ENCODE measurements around the gene LYPD6.

LYPD6 gene

GRCh38 chr2:149310349-149310748 is 20.0 kb upstream of the LYPD6 start:
- no peak overlapping the region for H3K4me2 ChIP-seq (ENCODE audit: low read depth, low read length)
- no peaks in the 10 kb centered on the region for H3K36me3 ChIP-seq (replicated peaks; ENCODE audit: insufficient read depth, low read length)
- no peaks in the 10 kb centered on the region for H3K9me2 ChIP-seq (replicated peaks; ENCODE audit: insufficient read depth, low read length)
- no peak overlapping the region for H3K4me3 ChIP-seq (ENCODE audit: low read length)
- no peak overlapping the region for H3K27ac ChIP-seq (ENCODE audit: low read length)
- DNase-seq, result no peak
- H3K9ac ChIP-seq (ENCODE audit: low read length), result no peak overlapping the region
- H4K20me1 ChIP-seq (ENCODE audit: insufficient read depth, low read length), result no peaks in the 10 kb centered on the region
- no peak for TF ChIP-seq EZH2phosphoT487 (IDR thresholded peaks at IDR 0.05; ENCODE audit: low read length)
- no peaks in the 10 kb centered on the region for H3K4me1 ChIP-seq (ENCODE audit: low read length)
- H3K79me2 ChIP-seq (ENCODE audit: low read length), result no peaks in the 10 kb centered on the region
- no peaks in the 10 kb centered on the region for H3K27me3 ChIP-seq (replicated peaks; ENCODE audit: insufficient read depth, low read length)
- H3K9me3 ChIP-seq (replicated peaks; ENCODE audit: insufficient read depth, low read length), result no peaks in the 10 kb centered on the region
- H2AFZ ChIP-seq (ENCODE audit: low read length), result no peak overlapping the region
- no peaks in the 10 kb centered on the region for H3F3A ChIP-seq (ENCODE audit: insufficient read depth, low read length)

- H3K27me3 ChIP-seq (replicated peaks; ENCODE audit: insufficient read depth, low read length), result no peaks in the 10 kb centered on the region
- H3K4me1 ChIP-seq (ENCODE audit: low read length), result no peaks in the 10 kb centered on the region
- H4K20me1 ChIP-seq (ENCODE audit: insufficient read depth, low read length), result no peaks in the 10 kb centered on the region
- no peak overlapping the region for H3K27ac ChIP-seq (ENCODE audit: low read length)
- H3K4me2 ChIP-seq (ENCODE audit: low read depth, low read length), result no peak overlapping the region
- no peaks in the 10 kb centered on the region for H3K36me3 ChIP-seq (replicated peaks; ENCODE audit: insufficient read depth, low read length)
- H3K9me2 ChIP-seq (replicated peaks; ENCODE audit: insufficient read depth, low read length), result no peaks in the 10 kb centered on the region
- no peak for TF ChIP-seq EZH2phosphoT487 (IDR thresholded peaks at IDR 0.05; ENCODE audit: low read length)
- H3K4me3 ChIP-seq (ENCODE audit: low read length), result no peak overlapping the region
- no peak for DNase-seq
- H3K79me2 ChIP-seq (ENCODE audit: low read length), result no peaks in the 10 kb centered on the region
- H3K9me3 ChIP-seq (replicated peaks; ENCODE audit: insufficient read depth, low read length), result no peaks in the 10 kb centered on the region
- no peak overlapping the region for H3K9ac ChIP-seq (ENCODE audit: low read length)
- H3F3A ChIP-seq (ENCODE audit: insufficient read depth, low read length), result no peaks in the 10 kb centered on the region
- no peak overlapping the region for H2AFZ ChIP-seq (ENCODE audit: low read length)
These were observed 18.3 kb upstream of the LYPD6 start for GRCh38 chr2:149312039-149312438.

- H3K9me2 ChIP-seq (replicated peaks; ENCODE audit: insufficient read depth, low read length), result no peaks in the 10 kb centered on the region
- TF ChIP-seq CTCF (IDR thresholded peaks at IDR 0.05; ENCODE audit: low read length), result peak; percentile 77
- no peak for TF ChIP-seq EZH2phosphoT487 (IDR thresholded peaks at IDR 0.05; ENCODE audit: low read length)
- no peaks in the 10 kb centered on the region for H3K4me1 ChIP-seq (ENCODE audit: low read length)
- no peak overlapping the region for H2AFZ ChIP-seq (ENCODE audit: low read length)
- no peak overlapping the region for H3K9ac ChIP-seq (ENCODE audit: low read length)
- no peaks in the 10 kb centered on the region for H3K36me3 ChIP-seq (replicated peaks; ENCODE audit: insufficient read depth, low read length)
- DNase-seq, result peak; percentile 38
- H3F3A ChIP-seq (ENCODE audit: insufficient read depth, low read length), result no peaks in the 10 kb centered on the region
- H3K4me3 ChIP-seq (ENCODE audit: low read length), result no peak overlapping the region
- H3K79me2 ChIP-seq (ENCODE audit: low read length), result no peaks in the 10 kb centered on the region
- no peak overlapping the region for H3K27ac ChIP-seq (ENCODE audit: low read length)
- no peaks in the 10 kb centered on the region for H3K27me3 ChIP-seq (replicated peaks; ENCODE audit: insufficient read depth, low read length)
- H3K4me2 ChIP-seq (ENCODE audit: low read depth, low read length), result no peak overlapping the region
- no peaks in the 10 kb centered on the region for H3K9me3 ChIP-seq (replicated peaks; ENCODE audit: insufficient read depth, low read length)
- no peaks in the 10 kb centered on the region for H4K20me1 ChIP-seq (ENCODE audit: insufficient read depth, low read length)
These were observed 16.8 kb upstream of the LYPD6 start for GRCh38 chr2:149313512-149313972.

GRCh38 chr2:149314687-149315086 is 15.7 kb upstream of the LYPD6 start:
- Histone ChIP-seq H3K4me2 (ENCODE audit: low read depth, low read length) (no peak overlapping the region), H3F3A (ENCODE audit: insufficient read depth, low read length) (no peaks in the 10 kb centered on the region), H3K9ac (ENCODE audit: low read length) (no peak overlapping the region), H3K9me2 (replicated peaks; ENCODE audit: insufficient read depth, low read length) (no peaks in the 10 kb centered on the region), H3K79me2 (ENCODE audit: low read length) (no peaks in the 10 kb centered on the region), H3K4me1 (ENCODE audit: low read length) (no peaks in the 10 kb centered on the region), H2AFZ (ENCODE audit: low read length) (no peak overlapping the region), H3K36me3 (replicated peaks; ENCODE audit: insufficient read depth, low read length) (no peaks in the 10 kb centered on the region), H3K4me3 (ENCODE audit: low read length) (no peak overlapping the region), H3K27ac (ENCODE audit: low read length) (no peak overlapping the region), H3K27me3 (replicated peaks; ENCODE audit: insufficient read depth, low read length) (no peaks in the 10 kb centered on the region), H4K20me1 (ENCODE audit: insufficient read depth, low read length) (no peaks in the 10 kb centered on the region), H3K9me3 (replicated peaks; ENCODE audit: insufficient read depth, low read length) (no peaks in the 10 kb centered on the region)
- no peak for DNase-seq
- TF ChIP-seq CTCF (IDR thresholded peaks at IDR 0.05; ENCODE audit: low read length), result no peak
- no peak for TF ChIP-seq EZH2 (optimal IDR thresholded peaks at IDR 0.05; ENCODE audit: low read depth, low read length)
- no peak for TF ChIP-seq EZH2phosphoT487 (IDR thresholded peaks at IDR 0.05; ENCODE audit: low read length)

Measured in MM.1S (cell line).